Panc1 (cell line): ENCODE data around the gene CLEC4A.

ENCODE experiments used
- POLR2AphosphoS5 ChIP-seq: IDR thresholded peaks from 2 replicates; pipeline ENCODE4 v1.6.1; 2012; ENCODE audit warnings: mild to moderate bottlenecking, low read depth, low read length, moderate library complexity
- SIN3A ChIP-seq: IDR thresholded peaks from 2 replicates; pipeline ENCODE4 v1.6.1; 2012; ENCODE audit warnings: low read depth, mild to moderate bottlenecking, low read length, moderate library complexity, borderline replicate concordance; ENCODE audit not compliant: insufficient read depth
- TF ChIP-seq, protein P1 (sequence below): fragments of 450-650 bp; IDR thresholded peaks from 2 replicates; pipeline ENCODE4 v1.5.1; 2017; ENCODE audit warnings: mild to moderate bottlenecking

DNA sequence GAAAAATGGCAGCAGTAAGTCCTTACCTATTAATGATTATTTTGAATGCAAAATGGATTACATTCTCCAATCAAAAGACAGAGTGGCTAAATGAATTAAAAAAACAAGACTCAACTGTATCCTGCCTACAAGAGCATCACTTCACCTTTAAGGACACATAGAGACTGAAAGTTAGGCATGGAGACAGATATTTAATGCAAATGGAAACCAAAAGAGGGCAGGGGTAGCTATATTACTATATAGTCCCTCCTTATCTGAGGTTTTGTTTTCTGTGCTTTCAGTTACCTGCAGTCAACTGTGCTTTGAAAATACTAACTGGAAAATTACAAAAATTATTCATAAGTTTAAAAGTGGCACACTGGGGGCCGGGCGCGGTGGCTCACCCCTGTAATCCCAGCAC lies 24.2 kb upstream of the CLEC4A start:
- TF ChIP-seq SIN3A: no peak
- TF ChIP-seq, protein P1, sequence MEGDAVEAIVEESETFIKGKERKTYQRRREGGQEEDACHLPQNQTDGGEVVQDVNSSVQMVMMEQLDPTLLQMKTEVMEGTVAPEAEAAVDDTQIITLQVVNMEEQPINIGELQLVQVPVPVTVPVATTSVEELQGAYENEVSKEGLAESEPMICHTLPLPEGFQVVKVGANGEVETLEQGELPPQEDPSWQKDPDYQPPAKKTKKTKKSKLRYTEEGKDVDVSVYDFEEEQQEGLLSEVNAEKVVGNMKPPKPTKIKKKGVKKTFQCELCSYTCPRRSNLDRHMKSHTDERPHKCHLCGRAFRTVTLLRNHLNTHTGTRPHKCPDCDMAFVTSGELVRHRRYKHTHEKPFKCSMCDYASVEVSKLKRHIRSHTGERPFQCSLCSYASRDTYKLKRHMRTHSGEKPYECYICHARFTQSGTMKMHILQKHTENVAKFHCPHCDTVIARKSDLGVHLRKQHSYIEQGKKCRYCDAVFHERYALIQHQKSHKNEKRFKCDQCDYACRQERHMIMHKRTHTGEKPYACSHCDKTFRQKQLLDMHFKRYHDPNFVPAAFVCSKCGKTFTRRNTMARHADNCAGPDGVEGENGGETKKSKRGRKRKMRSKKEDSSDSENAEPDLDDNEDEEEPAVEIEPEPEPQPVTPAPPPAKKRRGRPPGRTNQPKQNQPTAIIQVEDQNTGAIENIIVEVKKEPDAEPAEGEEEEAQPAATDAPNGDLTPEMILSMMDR: no peak
- TF ChIP-seq POLR2AphosphoS5: no peak
